Activated CD8-positive, alpha-beta memory T cell treated with anti-CD3 and anti-CD28 coated beads, Interleukin-2, amount 50 U/mL, for 1 hour (primary cell): ENCODE results near the gene ZNF512.
"Not testable (repeated sequence)": the region's sequence is repeated elsewhere in the genome, so short reads cannot be mapped to it uniquely, and the experiment has no call there.

Source experiments
- DNase-seq: peaks from one replicate; pipeline ENCODE4 v3.0.0-alpha.2; 2020; ENCODE audit errors: extremely low read depth

The ZNF512 gene

GRCh38 chr2:27582695-27583389 is at the start of gene ZNF512:
ZNF512 (plus strand) TSS chr2:27583042; CDS start chr2:27583113, 71 bp downstream.
- peak; percentile 53 for DNase-seq

- DNase-seq, result no peak
Observed at GRCh38 chr2:27537287-27537686, 45.6 kb upstream of the ZNF512 start.

- not testable (repeated sequence) for DNase-seq
Observed at GRCh38 chr2:27538839-27539450, 43.9 kb upstream of the ZNF512 start.

- not testable (repeated sequence) for DNase-seq
Observed at GRCh38 chr2:27539649-27540048, 43.2 kb upstream of the ZNF512 start.

- no peak for DNase-seq
Observed at GRCh38 chr2:27544143-27544821, 38.6 kb upstream of the ZNF512 start.

- DNase-seq, result no peak
Observed at GRCh38 chr2:27545348-27546141, 37.3 kb upstream of the ZNF512 start.

- no peak for DNase-seq
Observed at GRCh38 chr2:27549303-27549702, 33.5 kb upstream of the ZNF512 start.

GRCh38 chr2:27551514-27551913 is 31.3 kb upstream of the ZNF512 start:
- no peak for DNase-seq

- DNase-seq, result no peak
Observed at GRCh38 chr2:27552941-27553340, 29.9 kb upstream of the ZNF512 start.

GRCh38 chr2:27554451-27554850 is 28.4 kb upstream of the ZNF512 start:
- DNase-seq, result not testable (repeated sequence)

- DNase-seq, result no peak
Observed at GRCh38 chr2:27559228-27559627, 23.6 kb upstream of the ZNF512 start.

- DNase-seq, result no peak
Observed at GRCh38 chr2:27561060-27561459, 21.8 kb upstream of the ZNF512 start.

GRCh38 chr2:27566628-27567027 is 16.2 kb upstream of the ZNF512 start:
- no peak for DNase-seq

- no peak for DNase-seq
Observed at GRCh38 chr2:27569398-27569797, 13.4 kb upstream of the ZNF512 start.

- DNase-seq, result no peak
Observed at GRCh38 chr2:27571197-27571596, 11.6 kb upstream of the ZNF512 start.

- no peak for DNase-seq
Observed at GRCh38 chr2:27571681-27572080, 11.2 kb upstream of the ZNF512 start.

GRCh38 chr2:27572439-27572838 is 10.4 kb upstream of the ZNF512 start:
- DNase-seq, result no peak

GRCh38 chr2:27572998-27573429 is 9.8 kb upstream of the ZNF512 start:
- no peak for DNase-seq

- no peak for DNase-seq
Observed at GRCh38 chr2:27573452-27573851, 9.4 kb upstream of the ZNF512 start.

- DNase-seq, result no peak
Observed at GRCh38 chr2:27581417-27582128, 1.3 kb upstream of the ZNF512 start.

GRCh38 chr2:27582129-27582694 is 630 bp upstream of the ZNF512 start:
- no peak for DNase-seq
